Liver (tissue), 9 donors: ENCODE measurements around the gene ZNF296. TPM values are rescaled to one million over a fixed set of nuclear protein-coding genes. Genes with fewer than 3 reads are reported as not detected.

ENCODE experiments used
- DNase-seq: peaks from one replicate; pipeline ENCODE4 v3.0.0-alpha.2; 2017; ENCODE audit warnings: low spot score
- H3K27ac ChIP-seq, 2 donors: one replicate each; pipeline ENCODE4 v1.7.0; 2013; ENCODE audit warnings: inconsistent platforms in 2 of 2, low read length in 2 of 2, control low read depth in 1 of 2, low read depth in 1 of 2, mild to moderate bottlenecking in 1 of 2
- H3K27me3 ChIP-seq, 4 donors: one replicate each; pipeline versions ENCODE4 v1.6.1 to v1.7.0; 2013; ENCODE audit warnings: low read length in 3 of 4, inconsistent platforms in 1 of 4, mild to moderate bottlenecking in 1 of 4, moderate library complexity in 1 of 4; ENCODE audit not compliant: control insufficient read depth in 4 of 4, insufficient read depth in 4 of 4
- H3K36me3 ChIP-seq, 4 donors: one replicate each; pipeline versions ENCODE4 v1.6.1 to v1.7.0; 2013; ENCODE audit warnings: low read length in 3 of 4, mild to moderate bottlenecking in 3 of 4, low read depth in 1 of 4, moderate library complexity in 1 of 4; ENCODE audit not compliant: control insufficient read depth in 4 of 4, insufficient read depth in 3 of 4
- H3K4me1 ChIP-seq, 4 donors: one replicate each; pipeline versions ENCODE4 v1.6.1 to v1.7.0; 2013; ENCODE audit warnings: low read length in 3 of 4, mild to moderate bottlenecking in 3 of 4, moderate library complexity in 1 of 4; ENCODE audit not compliant: control insufficient read depth in 4 of 4, insufficient read depth in 4 of 4
- H3K4me3 ChIP-seq, 3 donors: one replicate each; pipeline versions ENCODE4 v1.6.1 to v1.7.0; 2013; ENCODE audit warnings: low read length in 3 of 3, control low read depth in 1 of 3, low read depth in 1 of 3, mild to moderate bottlenecking in 1 of 3
- H3K9ac ChIP-seq, 2 donors: one replicate each; pipeline ENCODE4 v1.7.0; 2013; ENCODE audit warnings: low read length in 2 of 2, mild to moderate bottlenecking in 2 of 2, moderate library complexity in 2 of 2, control low read depth in 1 of 2, low read depth in 1 of 2
- H3K9me3 ChIP-seq, 4 donors: one replicate each; pipeline versions ENCODE4 v1.6.1 to v1.7.0; 2013; ENCODE audit warnings: low read length in 3 of 4; ENCODE audit not compliant: control insufficient read depth in 4 of 4
- EGR1 ChIP-seq, 2 donors: IDR thresholded peaks; 2 replicates each; pipeline ENCODE4 v1.6.1; 2016 to 2018; ENCODE audit warnings: antibody characterized with exemption in 2 of 2, low read depth in 2 of 2
- GABPA ChIP-seq, 2 donors: IDR thresholded peaks in 1 of 2; conservative IDR thresholded peaks in 1 of 2; 2 replicates each; pipeline ENCODE4 v1.6.1; 2016; ENCODE audit warnings: antibody characterized with exemption in 2 of 2, mild to moderate bottlenecking in 1 of 2, moderate library complexity in 1 of 2
- HNF4G ChIP-seq: IDR thresholded peaks from 2 replicates; pipeline ENCODE4 v1.6.1; 2016; ENCODE audit warnings: antibody characterized with exemption
- JUND ChIP-seq, 2 donors: IDR thresholded peaks; 2 replicates each; pipeline ENCODE4 v1.6.1; 2016; ENCODE audit warnings: antibody characterized with exemption in 2 of 2
- MAX ChIP-seq: IDR thresholded peaks from 2 replicates; pipeline ENCODE4 v1.6.1; 2016; ENCODE audit warnings: antibody characterized with exemption
- NR2F2 ChIP-seq: IDR thresholded peaks from 2 replicates; pipeline ENCODE4 v1.6.1; 2016; ENCODE audit warnings: antibody characterized with exemption
- RAD21 ChIP-seq, 2 donors: IDR thresholded peaks; 2 replicates each; pipeline ENCODE4 v1.6.1; 2016; ENCODE audit warnings: antibody characterized with exemption in 2 of 2, mild to moderate bottlenecking in 2 of 2
- REST ChIP-seq: IDR thresholded peaks from 2 replicates; pipeline ENCODE4 v1.6.1; 2016; ENCODE audit warnings: antibody characterized with exemption, mild to moderate bottlenecking
- RXRA ChIP-seq, 2 donors: IDR thresholded peaks; 2 replicates each; pipeline ENCODE4 v1.6.1; 2017 to 2018; ENCODE audit warnings: antibody characterized with exemption in 2 of 2, mild to moderate bottlenecking in 1 of 2
- SP1 ChIP-seq: IDR thresholded peaks from 2 replicates; pipeline ENCODE4 v1.6.1; 2018; ENCODE audit warnings: antibody characterized with exemption, mild to moderate bottlenecking
- TAF1 ChIP-seq: conservative IDR thresholded peaks from 2 replicates; pipeline ENCODE4 v1.6.1; 2016; ENCODE audit warnings: antibody characterized with exemption, mild to moderate bottlenecking
- YY1 ChIP-seq: IDR thresholded peaks from 2 replicates; pipeline ENCODE4 v1.6.1; 2016; ENCODE audit warnings: antibody characterized with exemption, mild to moderate bottlenecking
- ZBTB33 ChIP-seq: IDR thresholded peaks from 2 replicates; pipeline ENCODE4 v1.6.1; 2016; ENCODE audit warnings: antibody characterized with exemption
- WGBS: extraction: QIAGEN DNeasy Blood & Tissue Kit; methylation state at CpG from one replicate; pipeline ENCODE4 v1.1.7; 2013; 5-methylcytosine and 5-hydroxymethylcytosine counted together
- polyA plus RNA-seq, 2 donors: library from polyadenylated mRNA; stranded (reverse) in 1 of 2; unstranded in 1 of 2; fragments of 200-250 nt in 1 of 2; fragments of >200 nt in 1 of 2; fragmentation: Nextera tagmentation in 1 of 2; extraction: Ambion mirVana in 1 of 2; gene quantifications; one replicate each; pipeline versions ENCODE4 v1.2.1 to v1.2.3, GENCODE V29; 2013 to 2015
- total RNA-seq, 2 donors: library from RNA; depleted of rRNA; stranded (reverse); fragments of >200 nt; gene quantifications; one replicate each; pipeline ENCODE4 v1.2.3, GENCODE V29; 2014
- TF ChIP-seq, protein P1 (sequence below): IDR thresholded peaks from 2 replicates; pipeline ENCODE4 v1.6.1; 2016; ENCODE audit warnings: antibody characterized with exemption
- donor health status: healthy.
- donor health status: healthy.
- donor health status: healthy.
- donor health status: healthy.
- donor health status: healthy.

The ZNF296 gene
- total and polyA plus RNA-seq, 4 donors: 0.16 to 0.42 (median 0.17) TPM; not detected in 1

GRCh38 chr19:45112111-45112827 lies 36.0 kb upstream of the ZNF296 start:
- no peaks in the 10 kb centered on the region for H3K36me3 ChIP-seq
- H3K9ac ChIP-seq: no peak overlapping the region
- WGBS: 92% methylated on average over 11 of the region's 11 CpGs
- DNase-seq: no peak
- H3K4me1 ChIP-seq: peaks cover 3 to 17% (median 7%) of the 10 kb centered on the region in 4 donors
- TF ChIP-seq NR2F2 (no peak), HNF4G (no peak), TAF1 (no peak), ZBTB33 (no peak), YY1 (no peak), MAX (no peak), RXRA (IDR thresholded peaks at IDR 0.05) (no peak), RAD21 (IDR thresholded peaks at IDR 0.05) (no peak), SP1 (no peak), EGR1 (IDR thresholded peaks at IDR 0.05; ENCODE audit: low read depth in 2 of 2) (no peak), JUND (IDR thresholded peaks at IDR 0.05) (no peak), GABPA (IDR thresholded peaks at IDR 0.05 in 1 of 2, conservative IDR thresholded peaks at IDR 0.05 in 1 of 2) (no peak)
- TF ChIP-seq, protein P1, sequence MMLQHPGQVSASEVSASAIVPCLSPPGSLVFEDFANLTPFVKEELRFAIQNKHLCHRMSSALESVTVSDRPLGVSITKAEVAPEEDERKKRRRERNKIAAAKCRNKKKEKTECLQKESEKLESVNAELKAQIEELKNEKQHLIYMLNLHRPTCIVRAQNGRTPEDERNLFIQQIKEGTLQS: no peak
- no peaks in the 10 kb centered on the region for H3K27me3 ChIP-seq
- H3K9me3 ChIP-seq: no peaks in the 10 kb centered on the region
- H3K27ac ChIP-seq: no peak overlapping the region
- no peak overlapping the region for H3K4me3 ChIP-seq

DNA sequence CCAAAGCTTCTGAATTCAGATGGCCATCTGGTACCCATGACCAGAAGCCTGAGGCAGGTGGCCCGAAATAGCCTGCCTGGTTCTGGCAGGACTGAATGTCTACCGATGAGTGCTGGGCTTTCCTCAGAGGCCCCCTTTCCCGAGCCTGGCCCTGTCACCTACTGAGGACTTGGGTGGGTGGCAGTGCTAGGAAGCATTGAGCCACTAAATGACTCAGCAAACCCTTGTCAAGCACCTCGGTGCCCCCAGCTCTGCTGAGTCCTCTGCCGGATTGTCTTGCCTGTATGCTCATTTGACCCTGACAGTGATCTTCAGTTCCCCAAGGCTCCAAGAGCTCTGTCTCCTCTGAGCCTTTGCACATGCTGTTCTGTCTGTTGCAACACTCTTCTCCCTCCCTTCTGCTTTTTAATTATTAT lies 34.6 kb upstream of the ZNF296 start:
- Histone ChIP-seq H3K36me3 (no peaks in the 10 kb centered on the region), H3K27me3 (no peaks in the 10 kb centered on the region), H3K4me1 (peaks cover 3 to 17% (median 7%) of the 10 kb centered on the region in 4 donors), H3K27ac (no peak overlapping the region), H3K9me3 (no peaks in the 10 kb centered on the region), H3K9ac (no peak overlapping the region), H3K4me3 (no peak overlapping the region)
- TF ChIP-seq REST: no peak
- no peak for DNase-seq
- 82% methylated on average over 5 of the region's 5 CpGs for WGBS
